ENCODE results near the gene PRDM11.
A peak's percentile ranks its signal among the peaks of the same experiment; 100 is the strongest.

Gene PRDM11

DNA sequence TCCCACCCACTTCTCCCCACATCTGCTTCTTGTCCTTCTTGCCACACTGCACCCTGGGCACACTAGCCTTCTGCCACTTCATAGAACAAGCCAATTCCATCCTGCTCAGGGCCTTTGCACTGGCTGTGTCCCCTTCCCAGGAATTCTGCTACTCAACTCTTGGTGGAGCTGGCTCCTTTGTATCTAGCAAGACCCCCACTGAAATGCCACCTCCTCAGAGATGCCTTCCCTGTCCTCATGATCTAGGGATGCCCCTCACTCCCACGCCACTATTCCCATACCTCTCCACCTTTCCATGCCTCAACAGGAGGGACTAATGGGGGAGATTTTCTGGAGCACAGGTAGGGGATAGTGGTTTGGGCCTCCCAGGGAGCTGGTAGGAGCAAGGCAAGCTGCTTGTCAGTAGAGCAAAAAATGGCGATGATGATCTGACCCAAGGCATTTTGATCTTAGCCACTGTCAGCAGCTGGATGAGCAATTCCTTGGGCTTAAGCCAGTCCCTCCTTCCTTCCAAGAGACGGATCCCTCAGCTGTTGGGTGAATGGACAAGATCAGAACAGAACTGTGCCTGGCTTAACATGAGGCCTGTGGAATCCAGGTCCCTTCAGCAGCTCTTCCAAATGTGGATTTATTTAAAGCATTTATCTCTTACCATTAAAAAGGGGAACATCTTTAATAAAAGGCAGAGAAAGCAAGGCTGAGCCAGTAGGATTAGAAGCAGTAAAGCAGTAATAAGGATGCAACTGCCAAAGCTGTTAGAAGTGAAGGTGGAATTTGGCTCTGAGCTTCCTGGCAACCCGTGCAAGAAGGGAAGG, 4.0 kb upstream of the PRDM11 start:
- DNase-seq, result no peak

DNA sequence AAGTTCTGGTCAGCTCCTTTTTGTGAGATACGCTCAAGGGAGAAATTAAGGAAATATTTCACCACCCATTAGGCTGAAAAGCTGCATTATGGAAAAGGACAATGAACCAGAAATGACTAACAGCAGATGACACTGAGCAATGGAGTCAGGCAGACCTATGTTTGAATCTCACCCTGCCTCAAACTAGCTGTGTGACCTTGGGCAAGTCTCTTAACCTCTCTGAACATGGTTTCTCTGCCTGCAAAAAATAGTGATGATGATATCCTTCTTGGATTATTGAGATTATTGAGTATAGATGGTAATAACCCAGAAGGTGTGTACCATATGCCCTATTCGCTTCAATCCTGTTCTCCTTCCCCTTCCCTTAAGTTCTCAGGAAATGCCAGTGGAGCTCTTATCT, 2.9 kb upstream of the PRDM11 start:
- DNase-seq, result no peak

DNA sequence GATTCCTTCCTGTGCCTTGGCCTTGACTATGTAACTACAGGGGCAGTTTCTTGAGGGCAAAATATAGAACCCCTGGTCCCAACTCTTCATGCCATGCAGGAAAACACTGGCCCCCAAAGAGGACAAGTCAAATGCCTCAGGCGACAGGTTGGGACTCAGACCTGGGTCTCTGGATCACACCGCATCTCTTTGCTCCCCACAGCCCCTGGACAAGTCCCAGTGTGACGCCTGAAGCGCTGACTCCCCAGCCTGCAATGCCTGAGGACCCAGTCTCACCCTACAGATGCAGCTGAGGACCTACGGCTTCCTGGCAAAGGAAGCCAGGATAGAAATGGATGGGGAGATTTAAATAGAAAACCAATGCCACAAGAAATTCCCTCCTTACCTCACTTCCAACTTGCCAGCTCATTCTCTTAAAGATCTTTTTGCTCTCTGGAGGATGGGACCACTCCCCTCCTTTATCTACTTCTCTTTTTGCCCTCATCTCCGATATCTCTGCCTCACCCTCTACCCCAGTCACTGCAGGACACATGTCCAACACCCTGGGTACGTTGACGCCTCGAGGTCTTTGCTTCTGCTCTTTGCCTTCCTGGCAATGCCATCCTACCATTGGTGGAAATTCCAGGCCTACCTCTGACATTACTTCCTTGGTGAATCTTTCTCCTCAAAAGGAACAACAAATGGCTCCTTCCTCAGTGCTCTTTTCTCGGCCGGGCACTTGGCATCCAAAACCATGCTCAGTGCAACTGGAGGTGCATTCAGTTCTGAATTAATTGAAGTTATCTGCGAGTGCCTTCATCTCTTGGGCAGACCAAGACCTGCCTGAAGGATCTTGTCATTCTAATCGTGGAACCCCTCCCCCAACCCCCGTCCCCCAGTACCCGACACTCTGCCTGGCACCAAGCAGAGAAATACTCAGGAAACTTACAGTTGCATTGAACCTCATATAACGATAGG, 2.0 kb upstream of the PRDM11 start:
- no peak for DNase-seq

DNA sequence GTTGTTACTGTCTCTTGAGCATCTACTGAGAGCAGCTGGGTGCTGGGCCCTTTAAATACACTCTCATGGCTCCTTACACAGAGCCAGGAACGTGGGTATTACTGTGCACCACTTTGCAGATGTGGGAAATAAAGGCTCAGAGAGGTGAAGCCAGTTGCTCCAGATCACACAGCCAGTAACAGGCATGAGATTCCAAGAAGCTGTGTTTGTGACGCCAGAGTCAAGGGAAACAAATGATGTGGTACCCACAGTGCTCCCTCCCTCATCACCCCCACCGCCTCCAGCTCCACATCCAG, 1.4 kb upstream of the PRDM11 start:
- DNase-seq, result no peak

DNA sequence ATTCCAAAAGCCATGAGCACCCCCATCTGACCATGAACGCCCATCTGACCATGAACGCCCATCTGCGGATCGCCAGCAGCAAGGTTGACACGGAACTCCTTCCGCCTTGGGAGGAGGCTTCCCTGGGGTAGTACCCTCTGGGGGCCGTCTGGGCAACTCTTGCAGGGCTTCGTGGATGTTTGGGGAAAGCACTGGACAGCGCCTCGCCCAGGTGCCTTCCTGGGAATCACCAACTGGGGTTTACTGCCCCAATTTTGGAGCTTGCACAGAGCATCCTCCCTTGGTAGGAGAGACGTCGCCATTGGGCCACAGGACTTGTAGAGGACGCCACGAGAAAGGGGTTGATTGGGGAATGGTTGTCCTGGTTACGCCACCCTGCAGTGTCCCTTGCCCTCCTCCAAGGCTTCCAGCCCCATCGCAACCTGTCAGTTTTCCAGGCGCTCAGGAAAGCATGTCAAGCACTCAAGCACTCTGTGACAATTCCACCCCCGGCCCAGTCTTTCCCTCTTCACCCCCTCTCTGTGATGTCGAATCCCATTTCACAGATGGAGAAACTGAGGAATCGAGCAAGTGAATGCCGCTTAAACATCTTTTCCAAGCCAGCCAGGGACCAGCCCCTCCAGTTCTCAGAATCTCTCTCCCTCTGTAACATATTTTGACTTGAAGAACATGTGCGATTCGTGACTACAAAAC, 914 bp upstream of the PRDM11 start:
- no peak for DNase-seq

DNA sequence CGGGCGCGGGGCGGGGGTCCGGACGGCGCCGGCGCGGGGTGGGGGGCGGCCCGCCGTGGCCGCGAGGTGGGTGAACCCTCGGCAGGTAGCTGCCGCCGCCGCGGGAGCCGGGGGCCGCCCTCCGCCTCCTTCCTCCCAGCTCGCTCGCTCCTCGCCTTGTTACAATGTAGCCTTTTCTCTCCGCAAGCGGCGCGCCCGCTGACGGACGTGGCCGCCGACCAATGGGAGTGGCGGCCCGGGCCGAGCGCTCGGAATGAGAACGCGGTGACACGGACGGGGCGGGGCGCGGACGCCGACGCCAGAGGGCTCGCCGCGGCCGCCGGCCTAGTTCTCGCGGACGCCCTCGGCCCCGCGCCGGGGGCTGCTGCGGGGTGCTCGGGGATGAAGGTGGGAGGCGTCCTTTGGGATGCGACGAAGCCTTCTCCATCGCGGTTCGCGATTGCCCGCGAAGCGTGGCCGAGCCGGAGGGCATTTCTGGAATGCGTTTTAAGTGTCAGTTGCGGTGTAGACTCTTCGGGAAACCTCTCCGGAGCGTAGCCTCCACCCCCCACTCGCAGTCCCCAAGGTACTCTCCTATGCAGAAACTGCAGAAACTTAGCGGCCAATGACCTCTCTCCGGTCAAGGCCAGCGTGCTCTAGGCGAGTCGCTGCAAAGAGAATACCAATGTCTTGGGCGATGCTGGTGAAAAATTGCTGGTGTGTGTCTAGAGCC, 734 bp downstream of the PRDM11 start:
- DNase-seq, result peak; percentile 87 to 88

DNA sequence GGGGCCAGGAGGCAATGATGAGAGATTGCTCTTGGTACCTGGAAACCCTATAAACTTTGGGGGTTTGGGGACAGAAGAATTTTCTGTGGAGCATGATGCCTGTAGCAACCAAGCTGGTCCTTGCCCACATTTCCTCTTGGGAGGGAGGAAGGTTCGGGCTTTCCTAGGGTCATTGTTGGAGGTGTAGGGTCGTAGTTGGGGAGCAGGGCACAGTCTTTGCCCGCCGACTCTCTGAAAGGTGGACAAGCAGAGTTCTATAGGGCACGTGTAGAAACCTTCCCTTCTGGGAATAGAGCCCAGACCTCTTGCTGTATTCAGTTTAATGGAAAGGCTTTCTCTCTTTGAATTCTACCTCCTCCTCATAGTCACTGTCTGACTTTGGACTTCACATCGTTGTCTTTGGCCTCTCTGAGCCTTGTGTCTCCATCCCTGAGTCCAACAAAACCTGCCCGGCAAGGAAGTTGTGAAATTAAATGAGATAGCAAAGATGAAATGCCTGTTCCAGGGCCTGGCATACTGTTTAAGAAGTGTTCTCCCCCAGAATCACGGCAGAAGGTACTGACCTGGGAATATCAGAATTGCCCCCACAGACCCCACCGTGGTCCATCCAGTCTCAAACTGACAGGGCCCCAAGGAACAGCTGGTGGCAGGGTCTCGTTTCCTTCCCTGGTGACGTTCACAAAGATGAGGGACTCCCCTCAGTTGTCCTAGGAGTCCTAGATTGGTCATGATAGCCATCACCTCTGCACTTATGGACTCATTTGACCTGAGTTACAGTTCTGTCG, 1.6 kb downstream of the PRDM11 start:
- DNase-seq, result no peak

DNA sequence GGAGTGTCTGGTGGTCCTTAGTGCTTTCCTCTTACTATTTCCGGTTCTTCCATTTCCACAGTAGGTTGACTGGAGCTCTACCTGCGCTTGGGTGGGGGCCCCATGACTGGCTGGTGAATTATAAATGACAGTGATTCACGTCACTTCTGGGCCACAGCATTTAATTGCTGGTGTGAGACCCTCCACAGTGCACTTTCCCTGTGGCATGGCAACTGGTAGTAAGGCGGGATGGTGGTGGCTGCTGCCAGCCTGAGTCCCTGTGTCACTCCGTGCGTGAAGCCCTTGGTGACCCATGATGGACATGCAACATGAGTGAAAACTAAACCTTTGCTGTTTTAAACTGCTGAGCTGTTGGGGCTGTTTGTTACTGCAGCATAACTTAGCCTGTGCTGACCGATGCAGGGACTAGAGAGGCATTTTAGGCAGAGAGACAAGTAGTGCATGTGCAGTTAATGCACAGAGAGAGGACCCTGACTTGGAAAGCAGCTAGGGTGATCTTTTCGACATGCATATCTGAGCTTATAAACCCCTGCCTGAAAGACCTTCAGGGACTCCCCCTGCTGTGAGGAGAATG, 3.1 kb downstream of the PRDM11 start:
- DNase-seq, result no peak

DNA sequence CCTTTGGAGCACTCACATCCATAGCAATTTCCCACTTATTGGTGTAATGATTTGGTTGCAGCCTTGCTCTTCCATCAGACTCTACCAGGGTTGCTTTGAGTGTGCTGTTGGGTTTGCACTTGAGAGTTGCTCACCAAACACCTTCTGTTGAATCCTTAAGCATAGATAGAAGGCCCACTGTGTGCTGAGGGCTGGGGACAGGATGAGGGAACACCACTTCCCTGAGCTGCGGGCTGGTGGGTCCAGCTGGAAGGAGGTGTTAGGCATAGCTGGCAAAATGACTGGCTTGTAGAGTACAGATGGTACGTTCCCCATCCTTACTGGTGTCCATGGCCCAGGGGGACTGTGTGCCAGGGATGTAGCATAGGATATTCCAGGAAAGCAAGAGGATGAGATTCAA, 3.9 kb downstream of the PRDM11 start:
- no peak for DNase-seq

DNA sequence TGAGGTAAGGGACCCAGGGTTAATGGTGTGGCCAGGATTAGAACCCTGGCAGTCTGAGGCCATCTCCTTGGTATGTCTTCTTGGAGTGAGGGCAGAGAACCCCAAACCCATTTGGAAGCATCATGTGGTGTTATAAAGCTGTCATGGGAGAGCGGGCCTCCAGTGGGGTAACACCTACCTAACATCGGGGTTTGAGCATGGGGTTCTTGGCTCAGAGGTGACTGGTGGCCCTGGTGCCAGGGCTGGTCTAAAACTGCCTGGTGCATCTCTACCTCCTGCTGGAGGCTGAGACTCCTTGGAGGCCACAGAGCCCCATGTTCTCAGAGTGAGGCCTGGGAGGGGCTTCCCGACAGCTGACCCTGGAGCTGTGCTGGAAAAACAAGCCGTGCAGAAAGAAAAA, 4.5 kb downstream of the PRDM11 start:
- no peak for DNase-seq

DNA sequence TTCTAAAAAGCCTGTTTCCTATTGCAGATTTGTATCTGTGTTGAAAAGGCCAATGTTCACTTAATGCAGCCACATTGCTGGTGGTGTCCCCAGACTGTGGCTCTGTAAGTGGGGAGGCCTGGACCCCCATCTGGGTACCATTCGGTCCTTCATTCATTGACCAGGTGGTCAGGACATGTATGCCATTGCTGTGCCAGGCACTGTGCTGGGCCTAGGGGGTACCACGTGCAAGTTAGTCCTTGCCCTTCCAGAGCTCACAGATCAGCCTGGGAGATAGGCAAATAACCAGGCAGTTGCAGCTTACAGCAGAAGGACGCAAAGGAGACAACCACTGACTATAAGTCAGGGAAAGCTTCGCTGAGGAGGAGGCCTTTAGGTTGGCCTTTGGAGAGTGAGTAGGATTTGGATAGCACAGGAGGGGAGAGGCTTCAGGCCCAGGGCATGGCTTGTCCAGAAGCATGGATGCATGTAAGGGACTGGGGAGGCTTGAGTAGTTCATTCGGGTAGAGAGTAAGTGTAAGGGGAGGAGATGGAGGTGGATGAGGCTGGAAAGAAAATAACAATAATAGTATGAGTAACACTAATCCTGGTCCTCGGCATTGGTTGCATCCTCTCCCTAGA, 5.0 kb downstream of the PRDM11 start:
- no peak for DNase-seq

DNA sequence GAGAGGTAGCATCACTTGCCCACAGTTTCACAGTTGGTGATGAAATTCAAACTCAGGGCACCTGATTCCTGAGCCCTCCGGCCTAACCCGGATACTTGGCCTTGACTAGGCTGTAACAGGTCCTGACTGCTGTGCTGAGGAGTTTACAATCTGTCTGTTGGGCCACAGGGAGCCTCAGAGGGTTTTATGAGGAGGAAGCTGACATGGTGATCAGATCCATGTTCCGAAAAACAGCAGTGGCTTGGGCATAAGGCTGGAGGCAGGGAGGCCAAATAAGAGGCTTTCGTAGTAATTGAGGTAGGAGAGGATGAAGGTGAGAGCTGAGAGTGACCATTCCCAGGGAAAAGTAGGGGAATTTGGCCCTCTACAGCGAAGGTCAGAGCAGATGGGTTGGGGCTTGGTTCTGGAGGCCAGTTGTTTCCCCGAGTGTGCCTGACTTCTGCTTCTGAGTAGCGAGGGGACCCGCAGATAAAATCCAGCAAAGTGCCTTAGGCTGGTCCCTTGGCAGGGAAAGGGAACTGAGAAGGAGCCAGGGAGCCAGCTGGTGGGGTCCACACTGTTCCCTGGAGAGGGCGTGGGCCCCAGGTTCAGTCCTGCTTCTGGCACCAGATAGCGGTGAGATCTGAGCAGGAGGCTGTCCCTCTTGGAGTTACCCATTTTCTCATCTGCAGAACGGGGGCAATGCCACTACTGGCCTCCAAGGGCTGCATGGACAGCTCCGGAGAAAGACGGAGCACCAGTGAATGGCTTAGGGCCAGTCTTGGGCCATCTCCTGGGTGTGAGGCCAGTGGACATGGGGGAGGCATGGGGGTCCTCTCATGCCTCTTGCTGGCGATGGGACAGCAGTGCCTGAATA, 6.5 kb downstream of the PRDM11 start:
- no peak for DNase-seq

DNA sequence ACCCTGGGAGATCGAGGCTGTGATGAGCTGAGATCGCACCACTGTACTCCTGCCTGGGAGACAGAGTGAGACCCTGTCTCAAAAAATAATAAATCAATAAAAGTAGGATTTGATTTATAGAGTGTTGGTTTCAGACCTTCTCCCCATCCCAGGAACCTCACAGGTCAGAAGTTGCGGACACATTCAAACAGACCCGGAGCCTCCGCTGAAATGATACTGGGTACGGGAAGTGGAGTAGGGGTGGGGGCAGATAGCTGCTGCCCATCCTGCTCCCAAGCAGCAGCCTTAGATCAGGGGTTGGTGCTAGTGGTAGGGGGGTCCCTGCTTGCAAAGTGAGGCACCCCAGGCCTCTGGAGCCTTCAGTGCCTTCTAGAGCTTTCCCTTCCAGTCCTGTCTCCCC, 7.8 kb downstream of the PRDM11 start:
- DNase-seq, result no peak

DNA sequence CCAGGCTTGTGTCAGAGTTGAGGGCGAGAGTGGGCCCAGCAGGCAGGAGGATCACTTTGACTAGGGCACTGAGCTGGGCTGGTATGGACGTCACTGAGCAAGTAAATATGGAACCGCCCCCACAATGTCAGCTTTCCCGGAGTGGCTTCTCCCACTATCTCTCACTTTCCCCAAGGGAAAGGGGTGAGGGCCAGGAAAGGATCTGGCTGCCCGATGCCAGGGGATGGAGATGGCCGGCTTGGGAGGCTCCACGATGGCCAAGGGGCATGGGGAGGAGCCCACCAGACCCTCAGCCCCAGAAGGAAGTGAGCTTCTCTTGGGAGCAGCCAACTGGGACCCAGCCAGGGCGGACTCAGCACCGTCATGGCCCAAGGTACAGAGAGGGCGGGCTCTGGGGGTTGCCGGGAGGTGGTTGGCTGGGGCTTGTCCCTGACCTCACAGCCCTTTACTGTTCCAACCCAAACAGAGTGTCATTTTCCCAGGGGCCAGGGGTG, 8.7 kb downstream of the PRDM11 start:
- DNase-seq, result no peak

DNA sequence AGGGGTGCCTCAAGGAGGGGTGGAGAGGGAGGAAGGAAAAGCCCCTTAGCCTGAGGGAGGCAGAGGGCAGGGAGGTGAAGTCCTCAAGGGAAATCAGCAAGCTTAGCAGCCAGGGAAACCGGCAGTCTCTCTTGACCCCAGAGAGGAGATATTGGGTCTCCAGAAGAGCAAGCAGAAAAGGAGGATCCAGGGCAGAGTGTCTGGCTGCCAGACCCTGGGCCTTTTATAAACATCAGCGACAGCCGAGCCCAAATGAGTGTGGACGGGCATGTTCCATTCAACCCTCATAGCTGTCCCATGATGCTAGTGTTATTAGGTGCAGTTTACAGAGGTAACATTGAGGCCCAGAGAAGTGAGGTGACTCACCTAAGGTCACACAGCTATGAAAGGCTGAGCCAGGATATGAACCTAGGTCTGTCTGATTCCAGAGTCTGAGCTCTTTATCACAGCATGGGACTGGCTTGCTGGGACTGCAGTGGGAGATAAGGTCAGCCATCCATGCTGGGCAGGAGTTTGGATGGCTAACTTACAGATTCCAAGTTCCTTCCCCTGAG, 9.3 kb downstream of the PRDM11 start:
- DNase-seq, result no peak

DNA sequence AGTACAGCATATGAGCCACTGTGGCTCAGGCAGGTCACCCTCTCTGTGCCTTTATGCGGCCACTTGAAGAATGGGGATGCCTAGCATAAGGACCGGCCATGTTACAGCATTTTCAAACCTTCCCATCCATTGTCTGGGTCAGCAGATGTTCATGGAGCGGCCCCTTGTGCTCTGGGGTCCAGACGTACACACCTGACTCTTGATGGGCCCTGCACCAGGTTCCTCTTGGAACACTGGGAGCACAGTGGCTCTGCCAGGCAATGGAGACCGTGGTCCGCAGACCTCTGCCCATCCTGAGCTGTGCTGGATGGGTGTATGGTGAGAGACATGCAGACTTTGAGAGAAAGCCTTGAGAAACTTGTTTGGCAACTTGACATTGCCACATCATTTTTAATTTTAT, 9.8 kb downstream of the PRDM11 start:
- DNase-seq, result no peak

DNA sequence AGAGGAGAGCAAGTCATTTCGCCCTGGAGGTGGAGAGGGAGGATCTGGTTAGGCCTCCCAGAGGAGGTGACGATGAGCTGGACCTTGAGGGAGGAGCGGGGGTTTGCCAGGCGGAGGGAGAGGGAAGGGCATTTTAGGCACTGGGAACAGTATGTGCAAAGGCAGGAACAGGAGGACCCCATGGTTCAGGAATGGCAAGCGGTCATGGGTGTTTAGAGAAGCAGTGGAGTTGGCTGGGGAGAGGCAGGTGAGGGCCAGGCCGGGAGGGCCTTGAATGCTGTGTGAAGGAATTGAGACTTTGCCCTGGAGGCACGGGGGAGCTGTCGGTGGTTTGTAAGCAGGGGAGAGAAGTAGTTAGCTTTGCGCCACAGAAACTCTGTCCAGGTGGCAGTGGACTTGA, 10.3 kb downstream of the PRDM11 start:
- DNase-seq, result no peak

DNA sequence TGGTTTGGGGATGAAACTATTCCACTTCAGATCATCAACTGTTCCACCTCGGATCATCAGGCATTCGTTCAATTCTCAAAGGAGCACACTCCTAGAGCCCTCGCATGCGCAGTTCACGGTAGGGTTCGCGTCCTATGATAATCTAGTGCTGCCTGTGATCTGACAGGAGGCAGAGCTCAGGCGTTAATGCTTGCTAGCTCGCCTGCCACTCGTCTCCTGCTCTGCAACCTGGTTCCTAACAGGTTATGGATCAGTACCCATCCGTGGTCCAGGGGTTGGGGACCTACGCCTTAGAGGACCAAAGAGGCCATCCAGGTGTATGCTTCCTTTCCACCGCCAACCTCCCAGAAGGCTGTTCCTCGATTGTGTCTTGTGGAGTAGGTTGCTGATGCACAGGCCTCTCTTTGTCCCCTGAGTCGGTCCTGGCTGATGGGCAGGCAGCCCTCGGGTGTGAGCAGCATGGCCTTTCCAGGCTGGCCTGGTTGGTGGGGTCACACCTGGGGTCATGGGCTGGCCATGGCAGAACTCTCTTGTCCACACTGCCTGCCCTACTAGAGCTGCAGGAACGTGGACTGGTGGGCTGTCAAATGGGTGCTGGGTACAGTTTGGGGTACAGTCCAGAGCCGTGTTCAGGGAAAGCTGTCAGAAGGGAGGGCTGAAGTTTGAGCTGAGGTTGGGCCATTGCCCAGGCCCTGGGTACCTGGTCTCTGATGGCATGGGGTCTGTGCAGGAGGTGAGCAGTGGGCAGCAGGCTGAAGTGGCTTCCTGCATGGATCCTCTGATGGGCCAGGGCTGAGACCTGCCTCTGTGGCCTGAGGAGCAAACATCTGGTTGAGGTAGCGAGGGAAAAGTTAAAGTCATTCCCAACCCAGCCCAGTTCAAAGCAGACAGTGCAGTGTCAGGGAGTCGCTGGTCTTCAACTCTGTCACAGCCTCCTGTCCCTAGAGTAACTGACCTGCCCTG, 11.1 kb downstream of the PRDM11 start:
- DNase-seq, result no peak

Data from activated CD4-positive, alpha-beta T cell treated with anti-CD3 and anti-CD28 coated beads, Interleukin-2, amount 50 U/mL, for 4 hours (primary cell).